HEK293 (cell line): Measurements from ENCODE around the gene ZNF248.

Source experiments
- CTCF ChIA-PET: fragments of 350-600 bp; formaldehyde crosslinking; extraction: SDS; loops from one replicate; lab custom pipeline; 2021; ENCODE audit warnings: antibody characterized with exemption; lab: Yijun Ruan, JAX
- POLR2A ChIA-PET: fragments of 300-600 bp; formaldehyde crosslinking; extraction: SDS; loops from one replicate; lab custom pipeline; 2020; ENCODE audit warnings: antibody characterized with exemption, inconsistent platforms; lab: Yijun Ruan, JAX
- H3K27ac ChIP-seq: fragments of 200-500 bp; sonication (Bioruptor generic); 2 replicates; pipeline ENCODE4 v1.5.1; 2014; ENCODE audit warnings: low read depth, low read length, control low read depth, inconsistent platforms; ENCODE audit errors: extremely low read depth
- H3K36me3 ChIP-seq, 2 experiments: fragments of 200-500 bp in 1 of 2; sonication (Bioruptor generic) in 1 of 2; 1 replicate in 1 of 2; 2 replicates in 1 of 2; pipeline ENCODE4 v1.5.1; 2014 to 2017; ENCODE audit warnings: inconsistent platforms in 2 of 2, low read length in 2 of 2; ENCODE audit not compliant: control insufficient read depth in 2 of 2, insufficient read depth in 1 of 2
- H3K4me1 ChIP-seq: fragments of 200-500 bp; sonication (Bioruptor generic); 2 replicates; pipeline ENCODE4 v1.5.1; 2014; ENCODE audit warnings: mild to moderate bottlenecking, low read length, inconsistent platforms; ENCODE audit not compliant: control insufficient read depth, insufficient read depth
- H3K4me3 ChIP-seq: 2 replicates; pipeline ENCODE4 v1.5.1; 2011; ENCODE audit warnings: low read depth, mild to moderate bottlenecking, control low read depth, low read length, moderate library complexity
- H3K9me3 ChIP-seq: fragments of 200-500 bp; sonication (Bioruptor generic); 2 replicates; pipeline ENCODE4 v1.5.1; 2014; ENCODE audit warnings: low read depth, low read length, inconsistent platforms; ENCODE audit not compliant: control insufficient read depth, insufficient read depth
- GLI2 ChIP-seq: fragments of 450-650 bp; formaldehyde crosslinking; IDR thresholded peaks from 2 replicates; pipeline ENCODE4; 2017; ENCODE audit warnings: missing biosample characterization, missing genetic modification characterization, low read depth, borderline replicate concordance
- MEIS1 ChIP-seq: sonication (generic); formaldehyde crosslinking; IDR thresholded peaks from 2 replicates; pipeline ENCODE4 v1.8.1; 2022; ENCODE audit warnings: missing genetic modification reagents, mild to moderate bottlenecking, borderline replicate concordance
- RBAK ChIP-seq: fragments of 450-650 bp; formaldehyde crosslinking; IDR thresholded peaks from 2 replicates; pipeline ENCODE4 v1.5.1; 2016; ENCODE audit warnings: missing biosample characterization, missing genetic modification characterization
- TCF7L2 ChIP-seq: IDR thresholded peaks from 2 replicates; pipeline ENCODE4 v1.6.1; 2011; ENCODE audit warnings: low read depth, mild to moderate bottlenecking, inconsistent platforms, low read length, moderate library complexity, borderline replicate concordance
- YY1 ChIP-seq: fragments of 450-650 bp; formaldehyde crosslinking; IDR thresholded peaks from 2 replicates; pipeline ENCODE4 v1.5.1; 2018; ENCODE audit warnings: missing biosample characterization, missing genetic modification characterization
- ZNF112 ChIP-seq: fragments of 450-650 bp; formaldehyde crosslinking; IDR thresholded peaks from 2 replicates; pipeline ENCODE4 v1.5.0; 2017; ENCODE audit warnings: missing biosample characterization, missing genetic modification characterization
- ZNF174 ChIP-seq: fragments of 450-650 bp; formaldehyde crosslinking; IDR thresholded peaks from 2 replicates; pipeline ENCODE4 v1.5.0; 2017; ENCODE audit warnings: missing biosample characterization, mild to moderate bottlenecking, missing genetic modification characterization
- ZNF2 ChIP-seq: fragments of 450-650 bp; formaldehyde crosslinking; IDR thresholded peaks from 2 replicates; pipeline ENCODE4 v1.5.1; 2016; ENCODE audit warnings: missing biosample characterization, missing genetic modification characterization
- ZNF266 ChIP-seq: fragments of 450-650 bp; formaldehyde crosslinking; IDR thresholded peaks from 2 replicates; pipeline ENCODE4 v1.5.1; 2016; ENCODE audit warnings: missing biosample characterization, missing genetic modification characterization, low read depth
- ZNF335 ChIP-seq: fragments of 450-650 bp; formaldehyde crosslinking; conservative IDR thresholded peaks from 2 replicates; pipeline ENCODE4 v1.5.1; 2016; ENCODE audit warnings: missing biosample characterization, missing genetic modification characterization
- ZNF394 ChIP-seq: fragments of 450-650 bp; formaldehyde crosslinking; IDR thresholded peaks from 2 replicates; pipeline ENCODE4 v1.5.1; 2016; ENCODE audit warnings: missing biosample characterization, missing genetic modification characterization, mild to moderate bottlenecking, moderate library complexity, borderline replicate concordance
- ZNF416 ChIP-seq: fragments of 450-650 bp; formaldehyde crosslinking; IDR thresholded peaks from 2 replicates; pipeline ENCODE4 v1.5.1; 2016; ENCODE audit warnings: missing biosample characterization, missing genetic modification characterization
- ZNF426 ChIP-seq: fragments of 450-650 bp; formaldehyde crosslinking; IDR thresholded peaks from 2 replicates; pipeline ENCODE4 v1.5.1; 2017; ENCODE audit warnings: missing biosample characterization, missing genetic modification characterization, mild to moderate bottlenecking, inconsistent platforms, moderate library complexity
- ZNF433 ChIP-seq: fragments of 450-650 bp; formaldehyde crosslinking; IDR thresholded peaks from 2 replicates; pipeline ENCODE4 v1.5.1; 2016; ENCODE audit warnings: missing biosample characterization, missing genetic modification characterization, low read depth
- ZNF473 ChIP-seq: fragments of 450-650 bp; formaldehyde crosslinking; IDR thresholded peaks from 2 replicates; pipeline ENCODE4 v1.5.1; 2017; ENCODE audit warnings: missing biosample characterization, missing genetic modification characterization
- ZNF544 ChIP-seq: fragments of 450-650 bp; formaldehyde crosslinking; IDR thresholded peaks from 2 replicates; pipeline ENCODE4 v1.5.0; 2017; ENCODE audit warnings: missing biosample characterization, missing genetic modification characterization
- ZNF548 ChIP-seq: fragments of 450-650 bp; formaldehyde crosslinking; IDR thresholded peaks from 2 replicates; pipeline ENCODE4 v1.5.1; 2016; ENCODE audit warnings: missing biosample characterization, missing genetic modification characterization
- ZNF571 ChIP-seq: fragments of 450-650 bp; formaldehyde crosslinking; IDR thresholded peaks from 2 replicates; pipeline ENCODE4 v1.5.0; 2017; ENCODE audit warnings: missing biosample characterization, missing genetic modification characterization
- ZNF707 ChIP-seq: fragments of 450-650 bp; formaldehyde crosslinking; IDR thresholded peaks from 2 replicates; pipeline ENCODE4 v1.5.1; 2016; ENCODE audit warnings: missing biosample characterization, missing genetic modification characterization
- ZNF830 ChIP-seq: fragments of 450-650 bp; IDR thresholded peaks from 2 replicates; pipeline ENCODE4 v1.5.0; 2018; ENCODE audit warnings: missing biosample characterization, missing genetic modification characterization, low read depth, mild to moderate bottlenecking, moderate library complexity
- TF ChIP-seq, protein P1 (sequence below): fragments of 450-650 bp; formaldehyde crosslinking; IDR thresholded peaks from 2 replicates; pipeline ENCODE4 v1.5.1; 2016; ENCODE audit warnings: missing biosample characterization, missing genetic modification characterization
- TF ChIP-seq, protein P2 (sequence below): fragments of 450-650 bp; formaldehyde crosslinking; IDR thresholded peaks from 2 replicates; pipeline ENCODE4 v1.5.1; 2017; ENCODE audit warnings: missing biosample characterization, mild to moderate bottlenecking, missing genetic modification characterization, moderate library complexity

Gene ZNF248

DNA sequence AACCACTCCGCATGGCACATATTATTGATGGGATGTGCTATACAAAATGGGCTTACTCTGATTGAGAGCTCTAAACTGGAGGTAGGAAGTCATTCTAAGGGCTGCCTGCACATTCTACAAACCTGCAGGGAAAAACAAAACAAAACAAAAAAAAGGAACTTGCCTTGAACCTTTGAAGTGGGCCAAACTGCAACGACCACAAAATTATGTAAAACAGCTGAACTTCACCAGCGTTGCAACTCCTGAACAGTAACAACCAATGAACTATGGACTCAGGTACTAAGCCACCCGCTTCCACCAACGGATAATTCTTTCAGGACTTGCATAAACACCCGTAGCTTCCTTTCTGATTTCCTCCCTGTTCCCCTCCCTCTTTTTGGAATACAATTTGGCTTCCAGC, 80.4 kb downstream of the ZNF248 start:
- Histone ChIP-seq H3K27ac (no peak overlapping the region), H3K4me3 (no peak overlapping the region), H3K36me3 (no peaks in the 10 kb centered on the region), H3K4me1 (no peaks in the 10 kb centered on the region), H3K9me3 (no peaks in the 10 kb centered on the region)
- TF ChIP-seq, protein P1, sequence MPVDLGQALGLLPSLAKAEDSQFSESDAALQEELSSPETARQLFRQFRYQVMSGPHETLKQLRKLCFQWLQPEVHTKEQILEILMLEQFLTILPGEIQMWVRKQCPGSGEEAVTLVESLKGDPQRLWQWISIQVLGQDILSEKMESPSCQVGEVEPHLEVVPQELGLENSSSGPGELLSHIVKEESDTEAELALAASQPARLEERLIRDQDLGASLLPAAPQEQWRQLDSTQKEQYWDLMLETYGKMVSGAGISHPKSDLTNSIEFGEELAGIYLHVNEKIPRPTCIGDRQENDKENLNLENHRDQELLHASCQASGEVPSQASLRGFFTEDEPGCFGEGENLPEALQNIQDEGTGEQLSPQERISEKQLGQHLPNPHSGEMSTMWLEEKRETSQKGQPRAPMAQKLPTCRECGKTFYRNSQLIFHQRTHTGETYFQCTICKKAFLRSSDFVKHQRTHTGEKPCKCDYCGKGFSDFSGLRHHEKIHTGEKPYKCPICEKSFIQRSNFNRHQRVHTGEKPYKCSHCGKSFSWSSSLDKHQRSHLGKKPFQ (tag by site-specific recombination): no peak
- TF ChIP-seq ZNF473 (no peak), ZNF112 (tag by site-specific recombination) (no peak), RBAK (no peak), ZNF174 (tag by site-specific recombination) (no peak), ZNF830 (tag by site-specific recombination) (no peak), ZNF433 (tag by site-specific recombination) (no peak)
- TF ChIP-seq, protein P2, sequence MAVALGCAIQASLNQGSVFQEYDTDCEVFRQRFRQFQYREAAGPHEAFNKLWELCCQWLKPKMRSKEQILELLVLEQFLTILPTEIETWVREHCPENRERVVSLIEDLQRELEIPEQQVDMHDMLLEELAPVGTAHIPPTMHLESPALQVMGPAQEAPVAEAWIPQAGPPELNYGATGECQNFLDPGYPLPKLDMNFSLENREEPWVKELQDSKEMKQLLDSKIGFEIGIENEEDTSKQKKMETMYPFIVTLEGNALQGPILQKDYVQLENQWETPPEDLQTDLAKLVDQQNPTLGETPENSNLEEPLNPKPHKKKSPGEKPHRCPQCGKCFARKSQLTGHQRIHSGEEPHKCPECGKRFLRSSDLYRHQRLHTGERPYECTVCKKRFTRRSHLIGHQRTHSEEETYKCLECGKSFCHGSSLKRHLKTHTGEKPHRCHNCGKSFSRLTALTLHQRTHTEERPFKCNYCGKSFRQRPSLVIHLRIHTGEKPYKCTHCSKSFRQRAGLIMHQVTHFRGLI (tag by site-specific recombination): no peak
- ChIA-PET CTCF (interaction anchor here (0.5 to 0.6 kb wide), 2 partner anchors 43 to 1696 kb away, joined by 5 read pairs; no protein-coding TSS in a partner anchor), POLR2A (no interaction called here)

DNA sequence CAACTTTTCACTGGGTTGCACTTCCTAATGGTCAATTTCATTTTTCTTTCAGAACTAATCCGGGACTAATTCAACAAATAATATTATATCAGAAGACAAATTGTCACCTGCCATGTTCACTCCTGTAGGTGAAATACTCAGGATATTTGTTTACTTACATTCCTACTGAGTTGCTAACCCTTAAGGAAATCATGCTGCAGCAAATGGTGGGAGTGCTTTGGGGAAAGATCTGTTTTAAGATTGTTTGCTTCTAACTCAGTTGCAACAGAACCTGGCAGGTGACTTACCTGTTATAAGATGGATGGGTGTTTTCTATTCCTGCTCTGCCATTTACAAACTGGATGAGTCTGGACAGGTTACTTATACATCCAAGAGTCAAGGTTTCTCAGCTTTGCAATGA, 81.8 kb downstream of the ZNF248 start:
- Histone ChIP-seq H3K36me3 (no peaks in the 10 kb centered on the region), H3K9me3 (no peaks in the 10 kb centered on the region), H3K4me3 (no peak overlapping the region), H3K4me1 (no peaks in the 10 kb centered on the region), H3K27ac (no peak overlapping the region)
- no peak for TF ChIP-seq ZNF544
- TF ChIP-seq ZNF426: no peak
- no peak for TF ChIP-seq ZNF416 (tag by site-specific recombination)
- no peak for TF ChIP-seq ZNF2
- no peak for TF ChIP-seq ZNF394 (tag by site-specific recombination)
- no peak for TF ChIP-seq ZNF335
- no peak for TF ChIP-seq YY1 (tag by site-specific recombination)
- no peak for TF ChIP-seq ZNF707 (tag by site-specific recombination)
- POLR2A ChIA-PET: no interaction called here
- CTCF ChIA-PET: no interaction called here

DNA sequence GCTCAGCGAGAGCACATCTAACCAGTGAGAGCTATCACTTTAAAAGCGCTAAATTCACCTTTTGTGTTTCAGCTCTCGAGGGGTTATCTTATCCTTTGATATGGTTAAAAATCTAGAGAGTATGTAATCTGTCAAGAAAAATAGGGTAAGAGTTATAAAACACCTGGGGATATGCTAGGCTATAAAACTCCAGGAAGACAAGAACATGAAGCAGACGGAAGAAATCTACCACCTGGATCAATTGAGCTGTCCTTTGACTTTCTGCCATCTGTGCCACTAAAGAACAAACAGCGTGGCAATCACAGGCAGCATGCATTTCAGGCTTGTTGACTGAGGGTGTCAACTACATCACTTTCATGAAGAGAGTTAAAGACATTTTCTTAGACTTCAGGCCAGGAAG, 83.1 kb downstream of the ZNF248 start:
- CTCF ChIA-PET: no interaction called here
- H3K27ac ChIP-seq: no peak overlapping the region

More for the DNA sequence above, 83.1 kb downstream of the ZNF248 start:
- POLR2A ChIA-PET: no interaction called here
- H3K4me3 ChIP-seq: no peak overlapping the region
- no peaks in the 10 kb centered on the region for H3K36me3 ChIP-seq
- no peaks in the 10 kb centered on the region for H3K4me1 ChIP-seq
- H3K9me3 ChIP-seq: no peaks in the 10 kb centered on the region
- TF ChIP-seq ZNF548 (tag by site-specific recombination) (no peak), ZNF394 (tag by site-specific recombination) (no peak), ZNF571 (no peak), ZNF174 (tag by site-specific recombination) (no peak), TCF7L2 (no peak), MEIS1 (no peak), GLI2 (no peak), ZNF266 (tag by site-specific recombination) (no peak)
